LNCaP clone FGC (cell line): ENCODE measurements around the gene TTC39A.

ENCODE experiments used
- DNase-seq: peaks from one replicate; pipeline ENCODE4 v3.0.0-alpha.2; 2011; ENCODE audit warnings: low read depth
- H3K4me3 ChIP-seq: 2 replicates; pipeline ENCODE4 v1.5.1; 2011; ENCODE audit warnings: mild to moderate bottlenecking, low read depth, low read length, control low read depth
- TF ChIP-seq, protein P1 (sequence below): IDR thresholded peaks from 2 replicates; pipeline ENCODE4 v1.5.1; 2012; ENCODE audit warnings: mild to moderate bottlenecking; ENCODE audit not compliant: control insufficient read depth, insufficient read depth; ENCODE audit errors: extremely low read depth

TTC39A gene

DNA sequence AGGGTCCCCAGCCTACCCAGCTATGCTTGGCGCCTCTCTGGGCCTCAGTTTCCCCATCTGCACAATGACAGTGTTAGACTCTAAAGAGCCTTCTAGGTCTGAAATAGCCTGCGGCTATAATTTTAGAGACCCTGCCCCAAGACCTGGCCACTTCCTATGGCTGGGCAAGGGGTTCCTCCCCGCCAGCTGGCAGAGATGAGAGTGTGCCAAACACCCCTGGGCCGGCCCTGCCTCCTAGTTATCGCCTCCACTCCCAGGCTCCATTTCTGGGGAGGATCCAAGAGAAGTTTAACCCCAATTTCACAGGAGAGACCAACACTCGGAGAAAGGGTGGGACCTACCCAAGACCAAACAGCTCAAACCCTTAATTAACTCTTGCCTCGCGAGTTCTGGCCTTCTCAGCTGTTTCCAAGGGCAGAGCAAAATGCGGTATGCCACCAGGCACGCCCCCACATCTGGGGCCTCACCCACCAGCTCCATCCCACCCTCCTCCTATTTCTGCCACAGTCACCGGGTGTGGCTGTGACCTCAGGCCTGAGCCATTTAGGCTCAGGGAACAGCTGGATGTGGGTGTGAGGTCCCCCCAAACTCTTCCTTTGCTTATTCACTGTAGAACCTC, 35.7 kb downstream of the TTC39A start:
- no peak overlapping the region for H3K4me3 ChIP-seq
- no peak for DNase-seq
- TF ChIP-seq, protein P1, sequence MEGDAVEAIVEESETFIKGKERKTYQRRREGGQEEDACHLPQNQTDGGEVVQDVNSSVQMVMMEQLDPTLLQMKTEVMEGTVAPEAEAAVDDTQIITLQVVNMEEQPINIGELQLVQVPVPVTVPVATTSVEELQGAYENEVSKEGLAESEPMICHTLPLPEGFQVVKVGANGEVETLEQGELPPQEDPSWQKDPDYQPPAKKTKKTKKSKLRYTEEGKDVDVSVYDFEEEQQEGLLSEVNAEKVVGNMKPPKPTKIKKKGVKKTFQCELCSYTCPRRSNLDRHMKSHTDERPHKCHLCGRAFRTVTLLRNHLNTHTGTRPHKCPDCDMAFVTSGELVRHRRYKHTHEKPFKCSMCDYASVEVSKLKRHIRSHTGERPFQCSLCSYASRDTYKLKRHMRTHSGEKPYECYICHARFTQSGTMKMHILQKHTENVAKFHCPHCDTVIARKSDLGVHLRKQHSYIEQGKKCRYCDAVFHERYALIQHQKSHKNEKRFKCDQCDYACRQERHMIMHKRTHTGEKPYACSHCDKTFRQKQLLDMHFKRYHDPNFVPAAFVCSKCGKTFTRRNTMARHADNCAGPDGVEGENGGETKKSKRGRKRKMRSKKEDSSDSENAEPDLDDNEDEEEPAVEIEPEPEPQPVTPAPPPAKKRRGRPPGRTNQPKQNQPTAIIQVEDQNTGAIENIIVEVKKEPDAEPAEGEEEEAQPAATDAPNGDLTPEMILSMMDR: no peak

GRCh38 chr1:51293898-51294515, 36.4 kb downstream of the TTC39A start:
- H3K4me3 ChIP-seq: no peak overlapping the region
- no peak for DNase-seq
- TF ChIP-seq, protein P1: no peak

- TF ChIP-seq, protein P1: no peak
- DNase-seq: no peak
- H3K4me3 ChIP-seq: no peak overlapping the region
Observed at GRCh38 chr1:51290489-51290847, 39.9 kb downstream of the TTC39A start.

- H3K4me3 ChIP-seq: no peak overlapping the region
- TF ChIP-seq, protein P1: no peak
- DNase-seq: no peak
Observed at GRCh38 chr1:51289676-51290488, 40.5 kb downstream of the TTC39A start.

- H3K4me3 ChIP-seq: no peak overlapping the region
- TF ChIP-seq, protein P1: no peak
- no peak for DNase-seq
Observed at GRCh38 chr1:51288578-51288977, 41.8 kb downstream of the TTC39A start.

DNA sequence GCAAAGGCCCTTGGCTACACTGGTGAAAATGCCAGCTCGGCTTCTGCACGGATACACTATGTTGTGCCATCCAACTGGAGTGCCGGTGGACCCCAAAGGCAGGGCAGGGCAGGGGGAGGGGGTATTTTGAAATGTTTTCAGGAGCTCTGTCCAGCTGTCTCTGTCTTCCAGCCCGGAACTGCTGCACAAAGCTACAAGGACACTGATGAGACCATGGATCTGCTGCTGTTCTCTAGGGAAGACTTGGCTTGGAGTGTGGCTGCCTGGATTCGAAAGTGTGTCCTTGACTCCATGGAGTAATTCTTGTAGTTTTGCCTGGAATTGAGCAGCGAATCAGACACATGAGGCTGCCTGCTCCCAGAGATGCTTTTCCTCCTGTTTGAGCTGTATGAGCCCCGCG, 42.4 kb downstream of the TTC39A start:
- TF ChIP-seq, protein P1: no peak
- H3K4me3 ChIP-seq: no peak overlapping the region
- no peak for DNase-seq
